HFFc6 (cell line): ENCODE data around the gene SLX1A. TPM values are rescaled to one million over a fixed set of nuclear protein-coding genes. Genes with fewer than 3 reads are reported as not detected.
"Not testable (repeated sequence)": the region's sequence is repeated elsewhere in the genome, so short reads cannot be mapped to it uniquely, and the experiment has no call there.

Experiments used
- DNase-seq: peaks from one replicate; pipeline ENCODE4 v3.0.0-alpha.2; 2018
- H3K27ac Mint-ChIP-seq: 2 replicates; pipeline ENCODE4 v1.8.0; 2020; ENCODE audit warnings: mild to moderate bottlenecking, mixed read lengths
- H3K27me3 Mint-ChIP-seq: 2 replicates; pipeline ENCODE4 v1.8.0; 2021; ENCODE audit warnings: mild to moderate bottlenecking, moderate library complexity, mixed read lengths; ENCODE audit not compliant: insufficient read depth
- H3K36me3 Mint-ChIP-seq: 2 replicates; pipeline ENCODE4 v1.8.0; 2021; ENCODE audit warnings: low read depth, mixed read lengths
- H3K4me1 Mint-ChIP-seq: 2 replicates; pipeline ENCODE4 v1.8.0; 2020; ENCODE audit warnings: low read depth, mixed read lengths
- H3K4me3 Mint-ChIP-seq: 2 replicates; pipeline ENCODE4 v1.8.0; 2020; ENCODE audit warnings: mild to moderate bottlenecking, moderate library complexity, mixed read lengths
- H3K9me3 Mint-ChIP-seq: 2 replicates; pipeline ENCODE4 v1.8.0; 2020; ENCODE audit warnings: mild to moderate bottlenecking, mixed read lengths
- total RNA-seq, 6 experiments: library from RNA; stranded (reverse); fragmentation: NEBNext Ultra II Directional; extraction: Animal tissue kit (Norgen Biotek cat#: 25700); gene quantifications; 2 replicates in 1 of 6; 3 replicates in 5 of 6; pipeline ENCODE4 v1.2.3, GENCODE V29; 2021
- TF ChIP-seq, protein P1 (sequence below): fragments of 200-600 bp; sonication (generic); IDR thresholded peaks from 2 replicates; pipeline ENCODE4 v1.5.0; 2021; ENCODE audit warnings: antibody characterized with exemption, mild to moderate bottlenecking

The SLX1A gene
- total RNA-seq, 6 experiments from 2014 or later, result 13.2 to 23.3 (median 20.7) TPM

- DNase-seq, result no peak
- H3K27me3 Mint-ChIP-seq, result no peaks in the 10 kb centered on the region; the same call in 1 of the 2 replicates
- H3K9me3 Mint-ChIP-seq, result no peaks in the 10 kb centered on the region
- H3K4me3 Mint-ChIP-seq, result no peak overlapping the region
- no peak overlapping the region for H3K27ac Mint-ChIP-seq
- no peaks in the 10 kb centered on the region for H3K4me1 Mint-ChIP-seq
- no peaks in the 10 kb centered on the region for H3K36me3 Mint-ChIP-seq
- TF ChIP-seq, protein P1, sequence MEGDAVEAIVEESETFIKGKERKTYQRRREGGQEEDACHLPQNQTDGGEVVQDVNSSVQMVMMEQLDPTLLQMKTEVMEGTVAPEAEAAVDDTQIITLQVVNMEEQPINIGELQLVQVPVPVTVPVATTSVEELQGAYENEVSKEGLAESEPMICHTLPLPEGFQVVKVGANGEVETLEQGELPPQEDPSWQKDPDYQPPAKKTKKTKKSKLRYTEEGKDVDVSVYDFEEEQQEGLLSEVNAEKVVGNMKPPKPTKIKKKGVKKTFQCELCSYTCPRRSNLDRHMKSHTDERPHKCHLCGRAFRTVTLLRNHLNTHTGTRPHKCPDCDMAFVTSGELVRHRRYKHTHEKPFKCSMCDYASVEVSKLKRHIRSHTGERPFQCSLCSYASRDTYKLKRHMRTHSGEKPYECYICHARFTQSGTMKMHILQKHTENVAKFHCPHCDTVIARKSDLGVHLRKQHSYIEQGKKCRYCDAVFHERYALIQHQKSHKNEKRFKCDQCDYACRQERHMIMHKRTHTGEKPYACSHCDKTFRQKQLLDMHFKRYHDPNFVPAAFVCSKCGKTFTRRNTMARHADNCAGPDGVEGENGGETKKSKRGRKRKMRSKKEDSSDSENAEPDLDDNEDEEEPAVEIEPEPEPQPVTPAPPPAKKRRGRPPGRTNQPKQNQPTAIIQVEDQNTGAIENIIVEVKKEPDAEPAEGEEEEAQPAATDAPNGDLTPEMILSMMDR, result no peak
These were observed 7.8 kb upstream of the SLX1A start for GRCh38 chr16:30185683-30186421.

- Mint-ChIP-seq H3K9me3 (no peaks in the 10 kb centered on the region), H3K27me3 (no peaks in the 10 kb centered on the region; the same call in 1 of the 2 replicates), H3K4me1 (no peaks in the 10 kb centered on the region), H3K36me3 (no peaks in the 10 kb centered on the region), H3K4me3 (no peak overlapping the region), H3K27ac (no peak overlapping the region)
- no peak for DNase-seq
- TF ChIP-seq, protein P1, result no peak
These were observed 7.3 kb upstream of the SLX1A start for GRCh38 chr16:30186444-30186781.

DNA sequence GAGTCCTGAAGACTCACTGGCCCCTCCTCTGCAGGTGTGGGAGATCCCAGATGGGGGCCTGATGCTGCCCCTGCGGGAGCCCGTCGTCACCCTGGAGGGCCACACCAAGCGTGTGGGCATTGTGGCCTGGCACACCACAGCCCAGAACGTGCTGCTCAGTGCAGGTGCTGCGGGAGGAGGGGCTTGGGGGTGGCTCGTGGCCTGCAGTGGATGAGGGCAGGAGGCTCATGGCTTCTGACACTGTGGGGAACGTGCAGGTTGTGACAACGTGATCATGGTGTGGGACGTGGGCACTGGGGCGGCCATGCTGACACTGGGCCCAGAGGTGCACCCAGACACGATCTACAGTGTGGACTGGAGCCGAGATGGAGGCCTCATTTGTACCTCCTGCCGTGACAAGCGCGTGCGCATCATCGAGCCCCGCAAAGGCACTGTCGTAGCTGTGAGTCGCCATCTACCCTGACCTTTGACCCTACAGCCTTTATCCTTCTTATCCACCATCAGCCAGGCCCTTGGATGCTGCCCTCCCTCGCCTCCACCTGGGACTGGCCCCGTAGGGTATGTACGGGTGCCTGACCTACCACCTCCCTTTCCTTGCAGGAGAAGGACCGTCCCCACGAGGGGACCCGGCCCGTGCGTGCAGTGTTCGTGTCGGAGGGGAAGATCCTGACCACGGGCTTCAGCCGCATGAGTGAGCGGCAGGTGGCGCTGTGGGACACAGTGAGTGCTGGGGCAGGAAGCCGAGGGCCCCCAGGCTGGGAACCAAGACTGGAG is 6.7 kb upstream of the SLX1A start:
- H3K27ac Mint-ChIP-seq, result no peak overlapping the region
- TF ChIP-seq, protein P1, result peak; percentile 79
- DNase-seq, result peak; percentile 11
- H3K4me1 Mint-ChIP-seq, result no peaks in the 10 kb centered on the region
- H3K4me3 Mint-ChIP-seq, result no peak overlapping the region
- no peaks in the 10 kb centered on the region; the same call in 1 of the 2 replicates for H3K27me3 Mint-ChIP-seq
- H3K9me3 Mint-ChIP-seq, result no peaks in the 10 kb centered on the region
- H3K36me3 Mint-ChIP-seq, result no peaks in the 10 kb centered on the region

DNA sequence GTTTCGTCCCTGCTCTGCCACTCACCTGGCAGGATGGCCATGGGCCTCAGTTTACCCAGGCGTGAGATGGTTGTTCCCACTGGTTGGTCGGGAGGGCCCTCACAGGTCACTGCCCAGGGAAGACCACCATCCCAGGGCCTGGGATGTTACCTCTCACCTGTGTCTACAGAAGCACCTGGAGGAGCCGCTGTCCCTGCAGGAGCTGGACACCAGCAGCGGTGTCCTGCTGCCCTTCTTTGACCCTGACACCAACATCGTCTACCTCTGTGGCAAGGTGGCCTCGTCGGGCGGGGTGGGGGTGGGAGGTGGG is 6.2 kb upstream of the SLX1A start:
- Mint-ChIP-seq H3K4me1 (no peaks in the 10 kb centered on the region), H3K27me3 (no peaks in the 10 kb centered on the region; the same call in 1 of the 2 replicates), H3K9me3 (no peaks in the 10 kb centered on the region), H3K4me3 (no peak overlapping the region), H3K27ac (no peak overlapping the region), H3K36me3 (no peaks in the 10 kb centered on the region)
- DNase-seq, result no peak
- TF ChIP-seq, protein P1, result peak; percentile 2; the same call in 1 of the 2 replicates

- no peaks in the 10 kb centered on the region for H3K9me3 Mint-ChIP-seq
- no peak overlapping the region for H3K27ac Mint-ChIP-seq
- TF ChIP-seq, protein P1, result no peak
- no peaks in the 10 kb centered on the region for H3K4me1 Mint-ChIP-seq
- H3K4me3 Mint-ChIP-seq, result no peak overlapping the region
- no peak for DNase-seq
- no peaks in the 10 kb centered on the region for H3K36me3 Mint-ChIP-seq
- H3K27me3 Mint-ChIP-seq, result no peaks in the 10 kb centered on the region
These were observed 5.6 kb upstream of the SLX1A start for GRCh38 chr16:30187971-30188561.

DNA sequence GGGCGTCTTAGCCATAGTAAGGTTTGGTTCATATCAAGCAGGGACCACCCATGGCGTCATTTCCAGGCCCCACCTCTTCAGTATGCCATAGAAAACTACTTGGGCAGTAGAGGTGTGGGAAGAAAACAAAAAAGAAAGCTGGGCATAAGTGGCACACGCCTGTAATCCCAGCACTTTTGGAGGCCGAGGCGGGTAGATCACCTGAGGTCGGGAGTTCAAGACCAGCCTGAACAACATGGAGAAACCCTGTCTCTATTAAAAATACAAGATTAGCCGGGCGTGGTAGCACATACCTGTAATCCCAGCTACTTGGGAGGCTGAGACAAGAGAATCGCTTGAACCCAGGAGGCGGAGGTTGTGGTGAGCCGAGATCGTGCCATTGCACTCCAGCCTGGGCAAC is 2.5 kb upstream of the SLX1A start:
- not testable (repeated sequence) for H3K36me3 Mint-ChIP-seq, H3K27ac Mint-ChIP-seq, H3K4me3 Mint-ChIP-seq, H3K27me3 Mint-ChIP-seq, H3K4me1 Mint-ChIP-seq, DNase-seq, H3K9me3 Mint-ChIP-seq

GRCh38 chr16:30193098-30193497 is 577 bp upstream of the SLX1A start:
- not testable (repeated sequence) for DNase-seq, H3K4me1 Mint-ChIP-seq, H3K27me3 Mint-ChIP-seq, H3K27ac Mint-ChIP-seq, H3K4me3 Mint-ChIP-seq, H3K36me3 Mint-ChIP-seq, H3K9me3 Mint-ChIP-seq

DNA sequence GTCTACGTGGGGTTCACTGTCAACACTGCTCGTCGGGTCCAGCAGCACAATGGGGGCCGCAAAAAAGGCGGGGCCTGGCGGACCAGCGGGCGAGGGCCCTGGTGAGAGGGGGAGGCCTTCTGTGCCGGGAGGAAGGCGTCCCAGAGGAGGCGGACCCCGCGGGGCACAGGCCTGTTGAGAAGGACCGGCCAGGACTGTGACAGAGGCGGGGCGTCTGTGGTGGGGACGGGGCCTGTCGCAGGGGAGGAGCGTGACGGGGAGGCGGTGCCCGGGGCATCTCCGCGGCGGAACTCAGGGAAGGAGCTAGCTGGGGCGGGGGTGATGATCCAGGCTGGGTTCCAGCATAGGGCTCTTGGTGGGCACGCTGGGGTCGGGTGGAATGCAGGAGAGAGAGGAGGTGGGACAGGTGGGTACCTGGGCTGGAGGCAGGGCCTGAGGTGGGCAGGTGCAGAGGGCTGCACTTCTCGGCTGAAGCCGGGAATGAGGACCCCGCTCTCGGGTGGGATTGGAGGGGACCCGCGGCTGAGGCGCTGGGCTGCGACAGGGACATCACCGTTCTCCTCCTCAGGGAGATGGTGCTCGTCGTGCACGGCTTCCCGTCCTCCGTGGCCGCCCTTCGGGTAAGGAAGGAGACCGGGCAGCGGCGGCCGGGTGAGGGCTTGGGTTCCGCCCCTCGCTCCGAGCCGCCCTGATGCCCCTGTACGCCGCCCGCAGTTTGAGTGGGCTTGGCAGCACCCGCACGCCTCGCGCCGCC is 674 bp downstream of the SLX1A start:
- H3K9me3 Mint-ChIP-seq, H3K27ac Mint-ChIP-seq: not testable (repeated sequence)

More for the DNA sequence above, 674 bp downstream of the SLX1A start:
- not testable (repeated sequence) for H3K4me1 Mint-ChIP-seq, H3K27me3 Mint-ChIP-seq, H3K4me3 Mint-ChIP-seq, H3K36me3 Mint-ChIP-seq
- peak; percentile 0 for DNase-seq
